Hepatocyte (in vitro differentiated cells): Measurements from ENCODE around the gene IL1RAPL1. TPM values are rescaled to one million over a fixed set of nuclear protein-coding genes. Genes with fewer than 3 reads are reported as not detected.

Experiments
- DNase-seq: peaks from one replicate; pipeline ENCODE4 v3.0.0-alpha.2; 2016; ENCODE audit warnings: low spot score
- H2AFZ ChIP-seq: fragments of 200-600 bp; sonication (generic); 2 replicates; pipeline ENCODE4 v1.6.0; 2016; ENCODE audit warnings: antibody characterized with exemption, mild to moderate bottlenecking
- H3K27ac ChIP-seq: fragments of 200-600 bp; sonication (generic); 2 replicates; pipeline ENCODE4 v1.5.1; 2016; ENCODE audit warnings: mild to moderate bottlenecking
- H3K27me3 ChIP-seq: fragments of 200-600 bp; sonication (generic); 2 replicates; pipeline ENCODE4 v1.6.1; 2016
- H3K36me3 ChIP-seq: fragments of 200-600 bp; sonication (generic); replicated peaks from 2 replicates; pipeline ENCODE4 v1.5.1; 2016; ENCODE audit warnings: low read depth; ENCODE audit not compliant: insufficient read depth
- H3K4me1 ChIP-seq: fragments of 200-600 bp; sonication (generic); 2 replicates; pipeline ENCODE4 v1.5.1; 2016; ENCODE audit warnings: mild to moderate bottlenecking, moderate library complexity; ENCODE audit not compliant: insufficient read depth
- H3K4me2 ChIP-seq: fragments of 200-600 bp; sonication (generic); 2 replicates; pipeline ENCODE4 v1.6.0; 2016
- H3K4me3 ChIP-seq: fragments of 200-600 bp; sonication (generic); 2 replicates; pipeline ENCODE4 v1.5.1; 2016; ENCODE audit warnings: mild to moderate bottlenecking
- H3K79me2 ChIP-seq: fragments of 200-600 bp; sonication (generic); 2 replicates; pipeline ENCODE4 v1.6.0; 2017; ENCODE audit warnings: mild to moderate bottlenecking
- H3K9me2 ChIP-seq: fragments of 200-600 bp; sonication (generic); replicated peaks from 2 replicates; pipeline ENCODE4 v1.6.0; 2017; ENCODE audit warnings: mild to moderate bottlenecking; ENCODE audit not compliant: insufficient read depth
- H3K9me3 ChIP-seq: fragments of 200-600 bp; sonication (generic); 2 replicates; pipeline ENCODE4 v1.5.1; 2016; ENCODE audit warnings: low read depth, mild to moderate bottlenecking
- H4K20me1 ChIP-seq: fragments of 200-600 bp; sonication (generic); 2 replicates; pipeline ENCODE4 v1.6.0; 2016; ENCODE audit warnings: mild to moderate bottlenecking; ENCODE audit not compliant: insufficient read depth, poor library complexity, severe bottlenecking
- CTCF ChIP-seq: fragments of 200-600 bp; sonication (generic); IDR thresholded peaks from 2 replicates; pipeline ENCODE4 v1.5.1; 2016; ENCODE audit warnings: antibody characterized with exemption, mild to moderate bottlenecking; ENCODE audit not compliant: poor library complexity
- EZH2 ChIP-seq: fragments of 200-600 bp; sonication (generic); IDR thresholded peaks from 2 replicates; pipeline ENCODE4 v1.6.1; 2016; ENCODE audit warnings: antibody characterized with exemption, mild to moderate bottlenecking, borderline replicate concordance
- EZH2phosphoT487 ChIP-seq: fragments of 200-600 bp; sonication (generic); IDR thresholded peaks from one replicate; pipeline ENCODE4 v1.6.1; 2018; ENCODE audit warnings: antibody characterized with exemption, mild to moderate bottlenecking, low read depth, moderate library complexity; ENCODE audit not compliant: unreplicated experiment, severe bottlenecking
- WGBS: methylation state at CpG from one replicate; pipeline ENCODE4 v1.1.6; 2016; ENCODE audit warnings: low lambda C conversion rate; ENCODE audit errors: missing lambda C conversion rate; 5-methylcytosine and 5-hydroxymethylcytosine counted together
- polyA plus RNA-seq: library from polyadenylated mRNA; unstranded; fragments of >200 nt; fragmentation: Nextera tagmentation; extraction: Ambion mirVana; gene quantifications from 2 replicates; pipeline ENCODE4 v1.2.1, GENCODE V29; 2016
- total RNA-seq: library from RNA; depleted of rRNA; stranded (reverse); fragments of >200 nt; gene quantifications from 2 replicates; pipeline ENCODE4 v1.2.3, GENCODE V29; 2014

IL1RAPL1 gene
- total and polyA plus RNA-seq, 2 experiments from 2014 or later, result 0.89 to 2.7 TPM

- DNase-seq, result no peak
- H3K9me2 ChIP-seq, result no peaks in the 10 kb centered on the region
- H3K4me1 ChIP-seq, result no peaks in the 10 kb centered on the region
- H3K4me2 ChIP-seq, result no peak overlapping the region
- H2AFZ ChIP-seq, result no peak overlapping the region
- H3K36me3 ChIP-seq, result no peaks in the 10 kb centered on the region
- H3K4me3 ChIP-seq, result no peak overlapping the region
- WGBS, result 96% methylated on average over 1 of the region's 1 CpG
- peaks cover 4% of the 10 kb centered on the region for H4K20me1 ChIP-seq
- H3K27ac ChIP-seq, result no peak overlapping the region
- H3K9me3 ChIP-seq, result no peaks in the 10 kb centered on the region
- no peaks in the 10 kb centered on the region for H3K27me3 ChIP-seq
- TF ChIP-seq EZH2 (no peak), CTCF (no peak), EZH2phosphoT487 (no peak)
- H3K79me2 ChIP-seq, result no peaks in the 10 kb centered on the region
These were observed 114.0 kb downstream of the IL1RAPL1 start for GRCh38 chrX:28701222-28701621.

DNA sequence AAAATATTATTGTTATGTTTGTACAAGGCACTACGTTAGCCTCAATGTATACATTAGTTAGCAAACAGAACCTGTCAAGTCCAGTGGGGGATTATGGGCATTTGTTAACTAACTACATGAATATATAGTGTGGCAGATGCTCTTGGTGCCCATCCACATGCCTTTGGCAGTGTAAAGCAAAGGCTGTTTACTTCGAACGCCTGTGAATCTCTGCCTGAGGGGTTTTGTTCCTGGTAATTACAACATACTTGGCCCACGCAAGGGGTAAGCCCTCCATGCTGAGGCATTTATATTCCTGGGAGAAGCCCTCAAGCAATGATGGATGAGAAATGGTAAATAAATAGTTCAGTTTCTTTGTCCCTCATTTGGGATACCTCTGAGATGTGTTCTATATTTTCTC is 119.7 kb downstream of the IL1RAPL1 start:
- Histone ChIP-seq H3K27ac (no peak overlapping the region), H2AFZ (no peak overlapping the region), H3K36me3 (no peaks in the 10 kb centered on the region), H3K4me2 (no peak overlapping the region), H3K9me2 (no peaks in the 10 kb centered on the region), H3K9me3 (no peaks in the 10 kb centered on the region), H3K27me3 (no peaks in the 10 kb centered on the region), H3K4me3 (no peak overlapping the region), H3K4me1 (no peaks in the 10 kb centered on the region), H4K20me1 (no peaks in the 10 kb centered on the region), H3K79me2 (no peaks in the 10 kb centered on the region)
- 79% methylated on average over 4 of the region's 4 CpGs for WGBS
- TF ChIP-seq EZH2phosphoT487, result no peak
- TF ChIP-seq EZH2, result no peak
- TF ChIP-seq CTCF, result no peak
- no peak for DNase-seq

GRCh38 chrX:28709421-28709820 is 122.2 kb downstream of the IL1RAPL1 start:
- Histone ChIP-seq H3K36me3 (no peaks in the 10 kb centered on the region), H3K27me3 (no peaks in the 10 kb centered on the region), H3K9me2 (no peaks in the 10 kb centered on the region), H3K9me3 (no peaks in the 10 kb centered on the region), H3K4me2 (no peak overlapping the region), H3K27ac (no peak overlapping the region), H3K4me3 (no peak overlapping the region), H4K20me1 (no peaks in the 10 kb centered on the region), H3K4me1 (no peaks in the 10 kb centered on the region), H3K79me2 (no peaks in the 10 kb centered on the region), H2AFZ (no peak overlapping the region)
- no peak for DNase-seq
- 72% methylated on average over 3 of the region's 3 CpGs for WGBS
- TF ChIP-seq CTCF, result no peak
- no peak for TF ChIP-seq EZH2phosphoT487
- TF ChIP-seq EZH2, result no peak

GRCh38 chrX:28717864-28718263 is 130.6 kb downstream of the IL1RAPL1 start:
- H3K9me3 ChIP-seq, result no peaks in the 10 kb centered on the region
- H3K4me1 ChIP-seq, result no peaks in the 10 kb centered on the region
- no peak overlapping the region for H3K27ac ChIP-seq
- no peaks in the 10 kb centered on the region for H3K9me2 ChIP-seq
- no peaks in the 10 kb centered on the region for H3K36me3 ChIP-seq
- no peaks in the 10 kb centered on the region for H4K20me1 ChIP-seq
- H3K4me3 ChIP-seq, result no peak overlapping the region
- no peak for DNase-seq
- H3K4me2 ChIP-seq, result no peak overlapping the region
- no peaks in the 10 kb centered on the region for H3K79me2 ChIP-seq
- no peaks in the 10 kb centered on the region for H3K27me3 ChIP-seq
- H2AFZ ChIP-seq, result no peak overlapping the region
- TF ChIP-seq EZH2 (no peak), EZH2phosphoT487 (no peak), CTCF (no peak)
